NB4 (cell line): Measurements from ENCODE around the gene ADGRL2.

ENCODE experiments used
- DNase-seq: peaks from one replicate; pipeline ENCODE4 v3.0.0; 2010; ENCODE audit warnings: low read depth
- H3K4me3 ChIP-seq: one replicate; pipeline ENCODE4 v1.5.1; 2011; ENCODE audit warnings: mild to moderate bottlenecking, low read depth, low read length, moderate library complexity
- MYC ChIP-seq: IDR thresholded peaks from 2 replicates; pipeline ENCODE4 v1.6.1; 2011; ENCODE audit warnings: low read depth, low read length
- POLR2A ChIP-seq: IDR thresholded peaks from 2 replicates; pipeline ENCODE4 v1.6.1; 2011; ENCODE audit warnings: mild to moderate bottlenecking; ENCODE audit not compliant: insufficient read length; ENCODE audit errors: extremely low read depth
- TF ChIP-seq, protein P1 (sequence below): IDR thresholded peaks from 2 replicates; pipeline ENCODE4 v1.6.1; 2011; ENCODE audit warnings: low read depth, low read length
- TF ChIP-seq, protein P2 (sequence below): IDR thresholded peaks from one replicate; pipeline ENCODE4 v1.5.1; 2012; ENCODE audit warnings: low read depth, low read length

The ADGRL2 gene

DNA sequence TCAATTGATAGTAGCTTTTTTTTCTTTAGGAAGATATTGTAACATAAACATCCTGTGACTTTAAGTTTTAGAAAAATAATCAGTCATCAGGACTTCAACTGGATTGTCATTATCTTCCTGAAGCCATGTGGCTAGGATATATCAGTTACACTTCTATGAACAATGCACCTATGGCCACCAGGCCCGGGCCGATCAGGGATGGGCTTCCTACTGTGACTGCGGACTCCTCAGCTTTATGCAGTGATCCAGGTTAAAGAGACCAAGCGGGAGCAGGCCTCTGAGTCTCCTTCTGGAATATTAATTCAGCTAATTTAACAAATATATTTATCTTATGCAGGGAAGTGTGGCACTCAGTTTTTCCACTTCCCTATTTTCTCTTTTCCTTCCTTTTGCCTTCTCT, 200.6 kb downstream of the ADGRL2 start:
- TF ChIP-seq, protein P1, sequence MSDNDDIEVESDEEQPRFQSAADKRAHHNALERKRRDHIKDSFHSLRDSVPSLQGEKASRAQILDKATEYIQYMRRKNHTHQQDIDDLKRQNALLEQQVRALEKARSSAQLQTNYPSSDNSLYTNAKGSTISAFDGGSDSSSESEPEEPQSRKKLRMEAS: no peak
- no peak overlapping the region for H3K4me3 ChIP-seq
- no peak for DNase-seq

- H3K4me3 ChIP-seq: no peak overlapping the region
- DNase-seq: no peak
- TF ChIP-seq, protein P1: no peak
- no peak for TF ChIP-seq MYC
- TF ChIP-seq, protein P2, sequence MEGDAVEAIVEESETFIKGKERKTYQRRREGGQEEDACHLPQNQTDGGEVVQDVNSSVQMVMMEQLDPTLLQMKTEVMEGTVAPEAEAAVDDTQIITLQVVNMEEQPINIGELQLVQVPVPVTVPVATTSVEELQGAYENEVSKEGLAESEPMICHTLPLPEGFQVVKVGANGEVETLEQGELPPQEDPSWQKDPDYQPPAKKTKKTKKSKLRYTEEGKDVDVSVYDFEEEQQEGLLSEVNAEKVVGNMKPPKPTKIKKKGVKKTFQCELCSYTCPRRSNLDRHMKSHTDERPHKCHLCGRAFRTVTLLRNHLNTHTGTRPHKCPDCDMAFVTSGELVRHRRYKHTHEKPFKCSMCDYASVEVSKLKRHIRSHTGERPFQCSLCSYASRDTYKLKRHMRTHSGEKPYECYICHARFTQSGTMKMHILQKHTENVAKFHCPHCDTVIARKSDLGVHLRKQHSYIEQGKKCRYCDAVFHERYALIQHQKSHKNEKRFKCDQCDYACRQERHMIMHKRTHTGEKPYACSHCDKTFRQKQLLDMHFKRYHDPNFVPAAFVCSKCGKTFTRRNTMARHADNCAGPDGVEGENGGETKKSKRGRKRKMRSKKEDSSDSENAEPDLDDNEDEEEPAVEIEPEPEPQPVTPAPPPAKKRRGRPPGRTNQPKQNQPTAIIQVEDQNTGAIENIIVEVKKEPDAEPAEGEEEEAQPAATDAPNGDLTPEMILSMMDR: no peak
- no peak for TF ChIP-seq POLR2A
Observed at GRCh38 chr1:82007804-82008203, 207.1 kb downstream of the ADGRL2 start.

GRCh38 chr1:82013702-82014101, 213.0 kb downstream of the ADGRL2 start:
- no peak overlapping the region for H3K4me3 ChIP-seq
- no peak for TF ChIP-seq POLR2A
- TF ChIP-seq MYC: no peak
- TF ChIP-seq, protein P2: no peak
- no peak for DNase-seq

- TF ChIP-seq, protein P2: no peak
- TF ChIP-seq MYC (no peak), POLR2A (no peak)
- TF ChIP-seq, protein P1: no peak
- H3K4me3 ChIP-seq: no peak overlapping the region
- no peak for DNase-seq
Observed at GRCh38 chr1:82015444-82015843, 214.7 kb downstream of the ADGRL2 start.

- no peak for DNase-seq
- no peak for TF ChIP-seq MYC
- TF ChIP-seq, protein P2: no peak
- TF ChIP-seq, protein P1: no peak
- no peak for TF ChIP-seq POLR2A
Observed at GRCh38 chr1:82018319-82018718, 217.6 kb downstream of the ADGRL2 start.

DNA sequence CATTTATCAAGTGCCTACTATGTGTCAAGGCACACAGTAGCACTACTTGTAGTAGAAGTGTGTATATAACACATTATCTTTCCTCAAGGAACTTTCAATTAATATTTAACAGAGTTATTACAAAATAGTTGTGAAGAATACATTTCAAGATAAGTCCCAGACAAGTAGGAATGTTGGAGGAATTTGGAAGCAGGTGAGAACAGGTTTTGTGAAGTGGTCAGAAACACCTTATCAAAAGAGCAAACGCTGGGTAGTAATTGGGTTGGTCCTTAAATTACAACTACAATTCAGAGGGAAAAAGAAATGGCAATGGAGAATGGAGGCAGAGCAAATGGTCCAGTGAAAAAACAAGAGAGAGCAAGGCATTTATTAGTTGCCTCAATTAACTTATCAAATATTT, 218.8 kb downstream of the ADGRL2 start:
- DNase-seq: no peak
- H3K4me3 ChIP-seq: no peak overlapping the region
- TF ChIP-seq, protein P1: no peak
- no peak for TF ChIP-seq POLR2A
- no peak for TF ChIP-seq MYC
- TF ChIP-seq, protein P2: no peak

More at GRCh38 chr1:82018319-82018718, 217.6 kb downstream of the ADGRL2 start:
- no peak overlapping the region for H3K4me3 ChIP-seq
